GM23248 (cell line): Measurements from ENCODE around the gene BEND4. TPM values are rescaled to one million over a fixed set of nuclear protein-coding genes. Genes with fewer than 3 reads are reported as not detected.
A peak's percentile ranks its signal among the peaks of the same experiment; 100 is the strongest.

Source experiments
- DNase-seq: peaks from one replicate; pipeline ENCODE4 v3.0.0-alpha.2; 2015
- H2AFZ ChIP-seq: fragments of 200-600 bp; sonication (generic); 2 replicates; pipeline ENCODE4 v1.6.1; 2016; ENCODE audit warnings: antibody characterized with exemption
- H3F3A ChIP-seq: fragments of 200-600 bp; sonication (generic); 2 replicates; pipeline ENCODE4 v1.6.1; 2016; ENCODE audit warnings: mild to moderate bottlenecking, antibody characterized with exemption, mixed run types; ENCODE audit not compliant: insufficient read depth
- H3K27ac ChIP-seq: fragments of 200-600 bp; sonication (generic); 2 replicates; pipeline ENCODE4 v1.5.1; 2016; ENCODE audit warnings: mild to moderate bottlenecking
- H3K27me3 ChIP-seq: fragments of 200-600 bp; sonication (generic); replicated peaks from 2 replicates; pipeline ENCODE4 v1.6.1; 2016; ENCODE audit warnings: mild to moderate bottlenecking; ENCODE audit not compliant: insufficient read depth
- H3K36me3 ChIP-seq: fragments of 200-600 bp; sonication (generic); 2 replicates; pipeline ENCODE4 v1.6.1; 2016; ENCODE audit warnings: low read depth, mild to moderate bottlenecking
- H3K4me1 ChIP-seq: fragments of 200-600 bp; sonication (generic); 2 replicates; pipeline ENCODE4 v1.6.1; 2016; ENCODE audit warnings: mild to moderate bottlenecking; ENCODE audit not compliant: insufficient read depth
- H3K4me2 ChIP-seq: fragments of 200-600 bp; sonication (generic); one replicate; pipeline ENCODE4 v1.6.1; 2016; ENCODE audit warnings: mild to moderate bottlenecking; ENCODE audit not compliant: unreplicated experiment
- H3K4me3 ChIP-seq: fragments of 200-600 bp; sonication (generic); 2 replicates; pipeline ENCODE4 v1.5.1; 2016; ENCODE audit warnings: mild to moderate bottlenecking
- H3K79me2 ChIP-seq: fragments of 200-600 bp; sonication (generic); 2 replicates; pipeline ENCODE4 v1.6.1; 2016; ENCODE audit warnings: mild to moderate bottlenecking; ENCODE audit not compliant: insufficient read depth
- H3K9ac ChIP-seq: fragments of 200-600 bp; sonication (generic); 2 replicates; pipeline ENCODE4 v1.6.1; 2016; ENCODE audit warnings: mild to moderate bottlenecking
- H3K9me2 ChIP-seq: fragments of 200-600 bp; sonication (generic); 2 replicates; pipeline ENCODE4 v1.6.1; 2016; ENCODE audit warnings: mixed run types, mild to moderate bottlenecking, moderate library complexity; ENCODE audit not compliant: insufficient read depth
- H3K9me3 ChIP-seq: fragments of 200-600 bp; sonication (generic); one replicate; pipeline ENCODE4 v1.6.1; 2017; ENCODE audit warnings: low read depth
- H4K20me1 ChIP-seq: fragments of 200-600 bp; sonication (generic); 2 replicates; pipeline ENCODE4 v1.6.0; 2016; ENCODE audit not compliant: insufficient read depth
- EZH2 ChIP-seq: fragments of 200-600 bp; sonication (generic); IDR thresholded peaks from 2 replicates; pipeline ENCODE4 v1.6.1; 2018; ENCODE audit warnings: antibody characterized with exemption, mild to moderate bottlenecking; ENCODE audit not compliant: insufficient read depth, poor library complexity, severe bottlenecking
- EZH2phosphoT487 ChIP-seq: fragments of 200-600 bp; sonication (generic); IDR thresholded peaks from 2 replicates; pipeline ENCODE4 v1.6.1; 2018; ENCODE audit warnings: antibody characterized with exemption, moderate library complexity, mild to moderate bottlenecking, low read depth; ENCODE audit not compliant: insufficient read depth
- WGBS, 2 experiments: methylation state at CpG; one replicate each; pipeline ENCODE4 v1.1.6; 2015 to 2017; ENCODE audit warnings: low lambda C conversion rate in 2 of 2, low coverage in 1 of 2; ENCODE audit errors: missing lambda C conversion rate in 2 of 2; 5-methylcytosine and 5-hydroxymethylcytosine counted together
- in situ Hi-C: fragments of 300-500 bp; cut with MboI; formaldehyde crosslinking; loops from 2 replicates; pipeline ENCODE4 v1.15.0; 2020
- polyA plus RNA-seq: library from polyadenylated mRNA; unstranded; fragments of >200 nt; fragmentation: Nextera tagmentation; extraction: Ambion mirVana; gene quantifications from 2 replicates; pipeline ENCODE4 v1.2.1, GENCODE V29; 2016
- total RNA-seq: library from RNA; depleted of rRNA; stranded (reverse); fragments of >200 nt; shearing (Covaris generic); gene quantifications from 2 replicates; pipeline ENCODE4 v1.2.3, GENCODE V29; 2014

BEND4 gene
- total and polyA plus RNA-seq, 2 experiments from 2014 or later = not detected

DNA sequence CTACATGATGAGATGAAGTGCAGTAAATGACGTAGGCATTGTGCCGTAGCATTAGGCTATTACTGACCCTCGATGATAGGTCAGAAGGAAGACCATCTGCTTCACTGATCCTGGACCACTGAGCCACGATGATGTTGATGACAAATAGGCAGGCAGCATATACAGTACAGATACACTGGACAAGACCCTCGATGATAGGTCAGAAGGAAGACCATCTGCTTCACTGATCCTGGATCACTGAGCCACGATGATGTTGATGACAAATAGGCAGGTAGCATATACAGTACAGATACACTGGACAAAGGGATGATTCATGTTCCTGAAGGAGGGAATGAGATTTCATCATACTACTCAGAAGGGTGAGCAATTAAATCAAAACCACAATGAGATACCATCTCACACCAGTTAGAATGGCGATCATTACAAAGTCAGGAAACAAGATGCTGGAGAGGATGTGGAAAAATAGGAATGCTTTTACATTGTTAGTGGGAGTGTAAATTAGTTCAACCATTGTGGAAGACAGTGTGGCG is 50.9 kb downstream of the BEND4 start:
- Histone ChIP-seq H3K4me2 (no peak overlapping the region), H3K9ac (no peak overlapping the region), H3K27me3 (0 out of 2 replicates have a peak, but pooled peaks cover 4% of the 10 kb centered on the region), H3K4me1 (no peaks in the 10 kb centered on the region), H3K9me2 (no peaks in the 10 kb centered on the region), H3K27ac (no peak overlapping the region), H3K9me3 (no peaks in the 10 kb centered on the region), H4K20me1 (no peaks in the 10 kb centered on the region), H3K36me3 (no peaks in the 10 kb centered on the region), H3F3A (no peaks in the 10 kb centered on the region), H2AFZ (no peak overlapping the region), H3K4me3 (no peak overlapping the region), H3K79me2 (no peaks in the 10 kb centered on the region)
- WGBS, 2 experiments = 74 to 76% methylated on average over 8 of the region's 8 CpGs
- in situ Hi-C loops = no loop called here
- TF ChIP-seq EZH2phosphoT487 (no peak), EZH2 (no peak)
- DNase-seq = peak; percentile 41

DNA sequence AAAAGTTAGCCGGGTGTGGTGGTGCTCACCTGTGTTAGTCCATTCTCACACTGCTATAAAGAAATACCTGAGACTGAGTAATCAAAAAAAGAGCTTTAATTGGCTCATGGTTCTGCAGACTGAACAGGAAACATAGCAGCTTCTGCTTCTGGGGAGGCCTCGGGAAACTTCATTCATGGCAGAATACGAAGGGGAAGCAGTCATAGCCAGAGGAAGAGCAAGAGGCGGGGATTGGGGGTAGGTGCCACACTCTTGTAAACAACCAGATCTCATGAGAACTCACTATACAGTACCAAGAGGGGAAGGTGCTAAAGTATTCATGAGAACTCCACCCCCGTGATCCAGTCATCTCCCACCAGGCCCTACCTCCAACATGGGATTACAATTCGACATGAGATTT is 64.1 kb downstream of the BEND4 start:
- H4K20me1 ChIP-seq = no peaks in the 10 kb centered on the region
- H3K79me2 ChIP-seq = no peaks in the 10 kb centered on the region
- WGBS, 2 experiments = 96 to 100% methylated on average over 5 to 6 of the region's 6 CpGs
- H3K27ac ChIP-seq = no peak overlapping the region
- no peak overlapping the region for H3K4me2 ChIP-seq
- no peaks in the 10 kb centered on the region for H3K27me3 ChIP-seq
- no peak overlapping the region for H3K9ac ChIP-seq
- DNase-seq = no peak
- no peaks in the 10 kb centered on the region for H3K9me2 ChIP-seq
- TF ChIP-seq EZH2 = no peak
- TF ChIP-seq EZH2phosphoT487 = no peak
- H3F3A ChIP-seq = no peaks in the 10 kb centered on the region
- 0 out of 2 replicates have a peak, but pooled peaks cover 18% of the 10 kb centered on the region for H3K36me3 ChIP-seq
- in situ Hi-C loops = no loop called here
- H3K9me3 ChIP-seq = no peaks in the 10 kb centered on the region
- no peak overlapping the region for H2AFZ ChIP-seq
- H3K4me1 ChIP-seq = peaks cover 4% of the 10 kb centered on the region; the same call in 1 of the 2 replicates
- no peak overlapping the region for H3K4me3 ChIP-seq

DNA sequence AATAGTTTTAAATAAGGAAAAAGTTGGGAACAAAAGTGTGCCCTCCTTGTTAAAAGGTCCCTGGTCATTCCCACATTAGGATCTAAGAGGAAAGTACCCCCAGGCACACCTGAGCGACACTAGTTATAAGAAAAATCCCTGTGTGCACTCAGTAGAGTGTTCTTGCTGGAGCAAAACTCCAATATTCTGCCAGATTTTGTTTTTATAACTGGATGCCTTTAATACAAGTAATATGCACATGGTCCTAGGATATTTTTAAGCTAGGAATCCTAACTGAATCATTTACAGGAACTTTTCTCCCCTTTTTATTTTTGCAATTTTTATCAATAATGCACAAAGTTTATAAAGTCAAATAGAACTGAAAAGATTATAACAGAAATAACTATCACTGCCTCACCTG is 68.6 kb downstream of the BEND4 start:
- Histone ChIP-seq H3K4me2 (no peak overlapping the region), H3K4me1 (peaks cover 9% of the 10 kb centered on the region; the same call in 1 of the 2 replicates), H2AFZ (no peak overlapping the region), H3K9me2 (no peaks in the 10 kb centered on the region), H3K9ac (no peak overlapping the region), H3K27ac (no peak overlapping the region), H3F3A (no peaks in the 10 kb centered on the region), H3K79me2 (no peaks in the 10 kb centered on the region), H3K4me3 (no peak overlapping the region), H3K9me3 (no peaks in the 10 kb centered on the region), H4K20me1 (no peaks in the 10 kb centered on the region), H3K27me3 (no peaks in the 10 kb centered on the region), H3K36me3 (peaks cover 24% of the 10 kb centered on the region)
- no peak for TF ChIP-seq EZH2
- TF ChIP-seq EZH2phosphoT487 = no peak
- in situ Hi-C loops = no loop called here
- peak; percentile 37 for DNase-seq
- WGBS, 2 experiments = 95 to 96% methylated on average over 1 of the region's 1 CpG

DNA sequence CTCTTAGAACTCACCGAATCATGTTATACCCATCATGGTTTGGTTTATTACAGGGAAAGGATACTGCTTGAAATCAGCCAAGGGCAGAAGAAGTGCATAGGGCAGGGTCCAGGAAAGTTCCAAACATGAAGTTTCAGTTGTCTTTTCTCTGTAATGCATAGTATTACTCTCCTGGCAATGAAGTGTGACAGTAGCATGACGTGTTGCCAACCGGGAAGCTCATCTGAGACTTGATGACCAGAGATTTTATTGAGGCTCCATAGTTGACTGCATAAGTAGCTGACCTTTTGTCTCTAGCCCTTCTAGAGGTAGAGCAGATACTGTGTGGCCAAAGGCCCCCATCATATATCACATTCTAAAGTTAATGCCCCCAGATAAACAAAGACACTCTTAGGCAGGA is 72.1 kb downstream of the BEND4 start:
- TF ChIP-seq EZH2 (no peak), EZH2phosphoT487 (no peak)

More for the DNA sequence above, 72.1 kb downstream of the BEND4 start:
- Histone ChIP-seq H3K9me3 (no peaks in the 10 kb centered on the region), H2AFZ (no peak overlapping the region), H3K4me2 (no peak overlapping the region), H3K9ac (no peak overlapping the region), H3K27ac (no peak overlapping the region), H3F3A (no peaks in the 10 kb centered on the region), H3K4me1 (peaks cover 9% of the 10 kb centered on the region; the same call in 1 of the 2 replicates), H3K27me3 (no peaks in the 10 kb centered on the region), H3K36me3 (peaks cover 20% of the 10 kb centered on the region), H4K20me1 (no peaks in the 10 kb centered on the region), H3K9me2 (no peaks in the 10 kb centered on the region), H3K79me2 (no peaks in the 10 kb centered on the region), H3K4me3 (no peak overlapping the region)
- in situ Hi-C loops = no loop called here
- no peak for DNase-seq
- WGBS, 2 experiments = 97 to 100% methylated on average over 3 of the region's 3 CpGs
